SK-MEL-5 (cell line): ENCODE measurements around the gene THY1. TPM values are rescaled to one million over a fixed set of nuclear protein-coding genes. Genes with fewer than 3 reads are reported as not detected.

Source experiments
- DNase-seq: peaks from one replicate; pipeline ENCODE4 v3.0.0-alpha.2; 2016; ENCODE audit warnings: low read depth, low spot score
- in situ Hi-C: cut with HindIII; loops from 2 replicates; pipeline ENCODE4 v1.10.0; 2016; ENCODE audit warnings: low sequenced_read_pairs, high pct_unique_total_duplicates, low pct_unique_long_range_greater_than_20kb
- small RNA-seq, 2 experiments: library from RNA; depleted of rRNA; stranded (forward); fragments of <200 nt; gene quantifications; one replicate each; pipeline ENCODE3, GENCODE V24; 2014
- total RNA-seq: library from RNA; depleted of rRNA; stranded (reverse); fragments of >200 nt; shearing (Covaris generic); gene quantifications from 2 replicates; pipeline ENCODE4 v1.2.3, GENCODE V29; 2014; rRNA removed

The THY1 gene
- total RNA-seq, 1 experiment from 2014 or later = 0.32 TPM

- in situ Hi-C loops = no loop called here
- no peak for DNase-seq
Observed at GRCh38 chr11:119367661-119368120, 55.3 kb downstream of the THY1 start.

Small RNAs within 50 kb of the gene (small RNA-seq; reads per million reads assigned to genes)
- 0 reads per million in 2 experiments for gene AP003396.4

Other genes starting within 250 kb of the THY1 start
- gene NHERF4, start 237.7 kb downstream of the THY1 start, total RNA-seq = not detected in 2 replicates
- 5.8 and 7.6 TPM in 2 replicates for gene CBL, start 216.8 kb downstream of the THY1 start, total RNA-seq
- gene MCAM, start 106.0 kb downstream of the THY1 start, total RNA-seq = 335 and 356 TPM in 2 replicates
- 3.2 and 3.5 TPM in 2 replicates for gene RNF26, start 88.6 kb downstream of the THY1 start, total RNA-seq
- gene C1QTNF5, start 82.3 kb downstream of the THY1 start, total RNA-seq = not detected in 2 replicates
- not detected in 2 replicates for gene MFRP, start 76.5 kb downstream of the THY1 start, total RNA-seq
- gene USP2, start 41.5 kb downstream of the THY1 start, total RNA-seq = 0.37 and 0.40 TPM in 2 replicates